ENCODE results near the gene MICB. TPM values are rescaled to one million over a fixed set of nuclear protein-coding genes. Genes with fewer than 3 reads are reported as not detected.
"Not testable (repeated sequence)": the region's sequence is repeated elsewhere in the genome, so short reads cannot be mapped to it uniquely, and the experiment has no call there.

The MICB gene
- total RNA-seq, 2 donors from 2014 or later = 1.6 to 3.1 TPM

DNA sequence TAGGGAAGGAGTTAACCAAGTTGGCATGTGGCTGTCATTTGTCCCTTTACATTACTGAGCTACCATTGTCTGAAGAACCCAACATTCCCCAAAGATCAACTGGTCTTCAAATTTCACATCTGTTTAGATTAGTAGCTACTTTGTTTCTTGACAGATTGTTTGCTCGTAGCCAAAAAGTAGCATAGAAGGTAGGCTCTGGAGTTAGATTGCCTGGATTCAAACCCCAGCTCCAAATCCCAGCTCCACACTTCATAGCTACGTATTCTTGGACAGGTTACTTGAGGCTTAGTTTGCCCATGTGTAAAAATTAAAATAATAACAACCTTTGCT is 50.6 kb downstream of the MICB start:
- no peak overlapping the region for H3K4me3 ChIP-seq

DNA sequence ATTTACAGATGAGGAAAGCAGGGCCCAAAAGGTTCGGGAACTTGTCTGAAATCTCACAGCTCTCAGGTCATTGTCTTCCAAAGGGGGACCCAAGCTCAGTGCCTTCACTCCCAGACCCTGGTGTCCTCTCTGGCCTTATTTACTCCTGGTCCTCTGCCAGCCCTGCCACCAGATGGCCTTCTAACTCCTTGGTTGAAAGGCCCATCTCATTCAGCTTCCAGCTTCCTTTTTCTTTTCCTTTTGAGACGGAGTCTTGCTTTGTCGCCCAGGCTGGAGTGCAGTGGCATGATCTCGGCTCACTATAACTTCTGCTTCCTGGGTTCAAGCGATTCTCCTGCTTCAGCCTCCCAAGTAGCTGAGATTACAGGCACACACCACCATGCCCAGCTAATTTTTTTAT is 53.4 kb downstream of the MICB start:
- H3K27ac ChIP-seq = peak overlapping the region in 1 of 2 donors; percentile 11
- H3K36me3 ChIP-seq = peaks cover 31% of the 10 kb centered on the region

More for the DNA sequence above, 50.6 kb downstream of the MICB start:
- TF ChIP-seq, protein P1, sequence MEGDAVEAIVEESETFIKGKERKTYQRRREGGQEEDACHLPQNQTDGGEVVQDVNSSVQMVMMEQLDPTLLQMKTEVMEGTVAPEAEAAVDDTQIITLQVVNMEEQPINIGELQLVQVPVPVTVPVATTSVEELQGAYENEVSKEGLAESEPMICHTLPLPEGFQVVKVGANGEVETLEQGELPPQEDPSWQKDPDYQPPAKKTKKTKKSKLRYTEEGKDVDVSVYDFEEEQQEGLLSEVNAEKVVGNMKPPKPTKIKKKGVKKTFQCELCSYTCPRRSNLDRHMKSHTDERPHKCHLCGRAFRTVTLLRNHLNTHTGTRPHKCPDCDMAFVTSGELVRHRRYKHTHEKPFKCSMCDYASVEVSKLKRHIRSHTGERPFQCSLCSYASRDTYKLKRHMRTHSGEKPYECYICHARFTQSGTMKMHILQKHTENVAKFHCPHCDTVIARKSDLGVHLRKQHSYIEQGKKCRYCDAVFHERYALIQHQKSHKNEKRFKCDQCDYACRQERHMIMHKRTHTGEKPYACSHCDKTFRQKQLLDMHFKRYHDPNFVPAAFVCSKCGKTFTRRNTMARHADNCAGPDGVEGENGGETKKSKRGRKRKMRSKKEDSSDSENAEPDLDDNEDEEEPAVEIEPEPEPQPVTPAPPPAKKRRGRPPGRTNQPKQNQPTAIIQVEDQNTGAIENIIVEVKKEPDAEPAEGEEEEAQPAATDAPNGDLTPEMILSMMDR (IDR thresholded peaks at IDR 0.05) = no peak
- Histone ChIP-seq H3K4me1 (peaks cover 0 to 18% of the 10 kb centered on the region in 2 donors), H3K27ac (peak overlapping the region; percentile 88 to 89), H3K27me3 (no peaks in the 10 kb centered on the region), H3K36me3 (peaks cover 26% of the 10 kb centered on the region), H3K9me3 (no peaks in the 10 kb centered on the region)
- DNase-seq (ENCODE audit: low spot score) = no peak

DNA sequence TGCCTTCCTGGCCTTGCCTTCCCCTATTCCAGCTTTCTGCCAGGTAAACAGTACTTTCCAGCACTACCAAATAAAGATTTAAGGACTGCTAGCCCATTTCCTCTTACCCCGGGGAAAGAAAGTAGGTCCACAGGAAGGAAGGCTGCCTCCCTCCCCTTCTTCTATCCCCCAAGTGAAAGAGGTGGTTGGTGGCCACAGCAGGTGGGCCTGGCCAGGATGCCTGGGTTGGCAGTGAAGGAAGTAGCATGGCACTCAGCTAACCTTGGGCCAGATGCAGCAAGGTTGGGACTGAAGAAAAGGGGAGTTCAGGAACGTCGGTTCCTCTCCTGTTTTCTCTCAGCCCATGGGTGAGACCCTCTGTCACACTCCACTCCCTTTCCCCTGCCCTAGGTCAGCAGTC is 58.4 kb downstream of the MICB start:
- no peak for DNase-seq (ENCODE audit: low spot score)
- peaks cover 41% of the 10 kb centered on the region for H3K36me3 ChIP-seq
- no peaks in the 10 kb centered on the region for H3K9me3 ChIP-seq
- no peak overlapping the region for H3K27ac ChIP-seq
- no peak overlapping the region for H3K4me3 ChIP-seq
- TF ChIP-seq, protein P1 (IDR thresholded peaks at IDR 0.05) = no peak
- H3K4me1 ChIP-seq = peaks cover 0 to 39% of the 10 kb centered on the region in 2 donors
- H3K27me3 ChIP-seq = no peaks in the 10 kb centered on the region

More for the DNA sequence above, 53.4 kb downstream of the MICB start:
- H3K4me3 ChIP-seq; H3K27me3 ChIP-seq; DNase-seq (ENCODE audit: low spot score); H3K9me3 ChIP-seq: not testable (repeated sequence)
- TF ChIP-seq, protein P1 (IDR thresholded peaks at IDR 0.05) = peak in 1 of 2 donors; percentile 62
- H3K4me1 ChIP-seq = peaks cover 0 to 16% of the 10 kb centered on the region in 2 donors

DNA sequence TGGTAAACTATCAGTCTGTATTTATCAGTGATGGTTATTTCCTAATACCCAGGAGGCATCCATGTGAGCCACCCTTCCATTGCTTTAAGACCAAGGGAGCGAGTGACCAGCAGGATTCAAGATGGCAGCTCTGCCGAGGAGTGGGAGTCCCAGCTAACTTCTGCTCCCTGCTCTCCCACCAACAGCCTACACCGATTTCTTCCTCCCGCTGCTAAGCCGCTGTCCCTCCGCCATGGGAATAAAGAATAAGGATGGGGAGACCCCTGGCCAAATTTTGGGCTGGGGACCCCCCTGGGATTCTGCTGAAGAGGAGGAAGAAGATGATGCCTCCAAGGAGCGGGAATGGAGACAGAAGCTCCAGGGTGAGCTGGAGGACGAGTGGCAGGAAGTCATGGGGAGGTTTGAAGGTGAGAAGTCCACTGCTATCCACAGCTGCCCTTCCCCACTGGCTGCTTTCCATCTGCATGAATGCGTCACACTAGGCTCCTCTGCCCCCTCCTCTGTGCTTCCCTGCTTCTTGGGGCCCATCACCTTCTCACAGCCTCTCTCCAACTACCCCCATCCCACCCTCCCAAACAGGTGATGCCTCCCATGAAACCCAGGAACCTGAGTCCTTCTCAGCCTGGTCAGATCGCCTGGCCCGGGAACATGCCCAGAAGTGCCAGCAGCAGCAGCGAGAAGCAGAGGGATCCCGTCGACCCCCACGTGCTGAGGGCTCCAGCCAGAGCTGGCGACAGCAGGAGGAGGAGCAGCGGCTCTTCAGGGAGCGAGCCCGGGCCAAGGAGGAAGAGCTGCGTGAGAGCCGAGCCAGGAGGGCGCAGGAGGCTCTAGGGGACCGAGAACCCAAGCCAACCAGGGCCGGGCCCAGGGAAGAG is 59.7 kb downstream of the MICB start:
- Histone ChIP-seq H3K4me1 (peaks cover 0 to 39% of the 10 kb centered on the region in 2 donors), H3K4me3 (no peak overlapping the region), H3K27ac (peak overlapping the region; percentile 19 to 53), H3K27me3 (no peaks in the 10 kb centered on the region), H3K9me3 (no peaks in the 10 kb centered on the region), H3K36me3 (peaks cover 41% of the 10 kb centered on the region)
- TF ChIP-seq, protein P1 (IDR thresholded peaks at IDR 0.05) = no peak
- no peak for DNase-seq (ENCODE audit: low spot score)

DNA sequence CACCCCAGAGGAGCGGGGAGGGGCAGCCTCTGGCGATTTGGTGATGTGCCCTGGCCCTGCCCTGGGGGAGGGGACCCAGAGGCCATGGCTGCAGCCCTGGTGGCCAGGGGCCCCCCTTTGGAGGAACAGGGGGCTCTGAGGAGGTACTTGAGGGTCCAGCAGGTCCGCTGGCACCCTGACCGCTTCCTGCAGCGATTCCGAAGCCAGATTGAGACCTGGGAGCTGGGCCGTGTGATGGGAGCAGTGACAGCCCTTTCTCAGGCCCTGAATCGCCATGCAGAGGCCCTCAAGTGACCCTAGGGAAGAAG is 60.3 kb downstream of the MICB start:
- H3K27me3 ChIP-seq = no peaks in the 10 kb centered on the region
- no peak for DNase-seq (ENCODE audit: low spot score)
- peaks cover 0 to 39% of the 10 kb centered on the region in 2 donors for H3K4me1 ChIP-seq
- no peaks in the 10 kb centered on the region for H3K9me3 ChIP-seq
- TF ChIP-seq, protein P1 (IDR thresholded peaks at IDR 0.05) = no peak
- no peak overlapping the region for H3K4me3 ChIP-seq
- peaks cover 39% of the 10 kb centered on the region for H3K36me3 ChIP-seq
- H3K27ac ChIP-seq = peak overlapping the region; percentile 19 to 53
